K562 (cell line): ENCODE results near the gene BOLL. TPM values are rescaled to one million over a fixed set of nuclear protein-coding genes. Genes with fewer than 3 reads are reported as not detected.
A peak's percentile ranks its signal among the peaks of the same experiment; 100 is the strongest.

ENCODE experiments used
- BRD4 ChIP-seq: fragments of 200-600 bp; sonication (generic); IDR thresholded peaks from 2 replicates; pipeline ENCODE4 v1.6.1; 2017; ENCODE audit warnings: inconsistent platforms
- CREB1 ChIP-seq, 2 experiments: sonication (generic) in 1 of 2; formaldehyde crosslinking in 1 of 2; IDR thresholded peaks; 2 replicates each; pipeline versions ENCODE4 v1.6.1 to v1.8.0; 2012 to 2022; ENCODE audit warnings: inconsistent platforms in 1 of 2, mild to moderate bottlenecking in 1 of 2, missing genetic modification reagents in 1 of 2, moderate library complexity in 1 of 2
- ELF2 ChIP-seq: fragments of 250-450 bp; sonication (Bioruptor Pico); IDR thresholded peaks from 2 replicates; pipeline ENCODE4 v1.5.0; 2021; ENCODE audit warnings: mild to moderate bottlenecking
- ETV6 ChIP-seq, 3 experiments: fragments of 150-350 bp in 1 of 3; sonication (generic) in 1 of 3; formaldehyde crosslinking in 1 of 3; IDR thresholded peaks; 2 replicates each; pipeline versions ENCODE4 v1.6.1 to v1.8.0; 2014 to 2022; ENCODE audit warnings: borderline replicate concordance in 2 of 3, low read depth in 2 of 3, antibody characterized with exemption in 1 of 3, low read length in 1 of 3, mild to moderate bottlenecking in 1 of 3, missing genetic modification reagents in 1 of 3
- JUN ChIP-seq, 2 experiments: sonication (generic) in 1 of 2; formaldehyde crosslinking in 1 of 2; IDR thresholded peaks; 2 replicates each; pipeline versions ENCODE4 v1.6.1 to v1.8.0; 2012 to 2022; ENCODE audit warnings: borderline replicate concordance in 2 of 2, mild to moderate bottlenecking in 2 of 2, improper control_type of control experiment in 1 of 2, low read depth in 1 of 2, low read length in 1 of 2, missing genetic modification reagents in 1 of 2
- MCM2 ChIP-seq: fragments of 450-650 bp; IDR thresholded peaks from 2 replicates; pipeline ENCODE4 v1.6.1; 2017; ENCODE audit warnings: low read depth, mild to moderate bottlenecking
- MYBL2 ChIP-seq, 2 experiments: fragments of 450-650 bp in 1 of 2; sonication (generic) in 1 of 2; formaldehyde crosslinking in 1 of 2; IDR thresholded peaks; 2 replicates each; pipeline versions ENCODE4 v1.6.1 to v1.8.1; 2017 to 2022; ENCODE audit warnings: borderline replicate concordance in 1 of 2, inconsistent platforms in 1 of 2, low read depth in 1 of 2, mild to moderate bottlenecking in 1 of 2, missing genetic modification reagents in 1 of 2, moderate library complexity in 1 of 2
- PML ChIP-seq: IDR thresholded peaks from 2 replicates; pipeline ENCODE4 v1.6.1; 2012; ENCODE audit warnings: low read length, inconsistent platforms
- PRMT5 ChIP-seq: sonication (generic); formaldehyde crosslinking; IDR thresholded peaks from 2 replicates; pipeline ENCODE4 v1.5.0; 2020; ENCODE audit warnings: missing genetic modification reagents
- SAFB2 ChIP-seq: fragments of 200-400 bp; formaldehyde crosslinking; IDR thresholded peaks from 2 replicates; pipeline ENCODE4 v1.6.1; 2018; ENCODE audit warnings: borderline replicate concordance, low read length, low read depth, moderate library complexity; ENCODE audit not compliant: severe bottlenecking
- SPI1 ChIP-seq: IDR thresholded peaks from 2 replicates; pipeline ENCODE4 v1.6.1; 2011; ENCODE audit warnings: low read depth, low read length, control low read depth, borderline replicate concordance
- XRCC3 ChIP-seq: fragments of 450-650 bp; IDR thresholded peaks from 2 replicates; pipeline ENCODE4 v1.6.1; 2017; ENCODE audit warnings: mild to moderate bottlenecking, moderate library complexity
- ZBTB17 ChIP-seq: fragments of 450-650 bp; formaldehyde crosslinking; IDR thresholded peaks from 2 replicates; pipeline ENCODE4 v1.4.0; 2020; ENCODE audit warnings: mild to moderate bottlenecking
- ZNF316 ChIP-seq: fragments of 450-650 bp; IDR thresholded peaks from 2 replicates; pipeline ENCODE4 v1.6.1; 2016
- polyA plus RNA-seq, 8 experiments: library from polyadenylated mRNA; depleted of rRNA in 4 of 8; stranded (reverse) in 5 of 8; unstranded in 3 of 8; fragments of >200 nt; fragmentation: Nextera tagmentation in 2 of 8; fragmentation: Illumina TruSeq in 1 of 8; extraction: Ambion mirVana in 2 of 8; extraction: Trizol in 1 of 8; gene quantifications; 2 replicates each; pipeline versions ENCODE4 v1.2.1 to v1.2.3, GENCODE V29; 2011 to 2014; ENCODE audit warnings: inconsistent platforms in 1 of 8, missing spikeins in 1 of 8
- total RNA-seq, 7 experiments: library from RNA; depleted of rRNA in 6 of 7; stranded (reverse); fragments of >200 nt in 6 of 7; fragmentation: Illumina TruSeq in 2 of 7; extraction: Trizol in 2 of 7; gene quantifications; 2 replicates each; pipeline versions ENCODE4 v1.2.1 to v1.2.3, GENCODE V29; 2011 to 2021; ENCODE audit warnings: low replicate concordance in 1 of 7
- TF ChIP-seq, protein P1 (sequence below): fragments of 250-450 bp; sonication (Bioruptor Pico); IDR thresholded peaks from 2 replicates; pipeline ENCODE4 v1.4.0; 2020; ENCODE audit warnings: mild to moderate bottlenecking
- TF ChIP-seq, protein P2 (sequence below): IDR thresholded peaks from 2 replicates; pipeline ENCODE4 v1.6.1; 2014; ENCODE audit warnings: antibody characterized with exemption
- TF ChIP-seq, protein P3 (sequence below): sonication (generic); formaldehyde crosslinking; IDR thresholded peaks from 2 replicates; pipeline ENCODE4 v1.8.0; 2023; ENCODE audit warnings: mild to moderate bottlenecking, missing genetic modification reagents
- TF ChIP-seq, protein P4 (sequence below): sonication (generic); IDR thresholded peaks from 2 replicates; pipeline ENCODE4 v1.6.1; 2016
- TF ChIP-seq, protein P5 (sequence below): fragments of 450-650 bp; conservative IDR thresholded peaks from 2 replicates; pipeline ENCODE4 v1.6.1; 2016; ENCODE audit warnings: missing genetic modification characterization, low read depth, mild to moderate bottlenecking, control low read depth, missing compliant biosample characterization

Gene BOLL
- total and polyA plus RNA-seq, 9 of the 15 experiments (the other 6 are each of a cell fraction or from before 2014, with no cell fraction given), result 0.11 to 0.55 (median 0.19) TPM; not detected in 1

DNA sequence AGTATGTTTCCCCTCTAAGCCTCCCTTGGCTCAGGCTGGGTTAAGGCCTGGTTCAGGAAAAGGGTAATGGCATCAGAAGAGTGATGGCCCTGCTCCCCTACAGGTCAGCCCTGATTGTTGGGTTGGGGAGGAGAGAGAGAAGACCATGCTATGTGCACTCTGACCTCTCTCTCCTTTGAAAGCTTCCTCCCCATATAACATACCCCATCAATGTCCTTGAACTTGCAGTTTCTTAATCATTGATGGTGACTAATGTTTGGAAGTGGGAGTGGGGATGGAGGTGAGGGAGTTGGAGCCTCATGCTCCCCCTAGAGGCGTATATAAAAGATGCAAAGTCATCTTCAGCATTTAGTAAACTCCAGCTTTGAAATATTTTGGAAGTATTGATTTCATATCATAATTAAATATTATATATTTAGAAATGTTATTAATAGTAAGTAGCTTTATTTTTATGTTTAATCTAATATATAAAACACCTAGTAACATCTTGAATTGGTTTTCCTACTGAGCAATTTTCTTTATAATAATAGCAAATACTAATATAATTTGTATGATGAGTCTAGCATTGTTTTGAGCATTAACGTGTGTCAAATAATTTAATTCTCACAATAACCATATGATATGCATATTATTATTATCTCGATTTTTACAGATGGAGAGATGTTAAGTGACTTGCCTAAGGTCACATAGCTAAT lies 28.1 kb upstream of the BOLL start (continued):
- TF ChIP-seq, protein P1, sequence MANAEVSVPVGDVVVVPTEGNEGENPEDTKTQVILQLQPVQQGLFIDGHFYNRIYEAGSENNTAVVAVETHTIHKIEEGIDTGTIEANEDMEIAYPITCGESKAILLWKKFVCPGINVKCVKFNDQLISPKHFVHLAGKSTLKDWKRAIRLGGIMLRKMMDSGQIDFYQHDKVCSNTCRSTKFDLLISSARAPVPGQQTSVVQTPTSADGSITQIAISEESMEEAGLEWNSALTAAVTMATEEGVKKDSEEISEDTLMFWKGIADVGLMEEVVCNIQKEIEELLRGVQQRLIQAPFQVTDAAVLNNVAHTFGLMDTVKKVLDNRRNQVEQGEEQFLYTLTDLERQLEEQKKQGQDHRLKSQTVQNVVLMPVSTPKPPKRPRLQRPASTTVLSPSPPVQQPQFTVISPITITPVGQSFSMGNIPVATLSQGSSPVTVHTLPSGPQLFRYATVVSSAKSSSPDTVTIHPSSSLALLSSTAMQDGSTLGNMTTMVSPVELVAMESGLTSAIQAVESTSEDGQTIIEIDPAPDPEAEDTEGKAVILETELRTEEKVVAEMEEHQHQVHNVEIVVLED, result no peak
- no peak for TF ChIP-seq XRCC3
- no peak for TF ChIP-seq CREB1 (IDR thresholded peaks at IDR 0.05)
- TF ChIP-seq CREB1 (CRISPR knock-in tag; IDR thresholded peaks at IDR 0.05), result no peak
- TF ChIP-seq ETV6 (IDR thresholded peaks at IDR 0.05; ENCODE audit: borderline replicate concordance in 1 of 2, low read depth in 2 of 2, low read length in 1 of 2), result no peak
- no peak for TF ChIP-seq ETV6 (CRISPR knock-in tag; IDR thresholded peaks at IDR 0.05; ENCODE audit: borderline replicate concordance)
- TF ChIP-seq PRMT5 (CRISPR knock-in tag), result no peak
- TF ChIP-seq, protein P2, sequence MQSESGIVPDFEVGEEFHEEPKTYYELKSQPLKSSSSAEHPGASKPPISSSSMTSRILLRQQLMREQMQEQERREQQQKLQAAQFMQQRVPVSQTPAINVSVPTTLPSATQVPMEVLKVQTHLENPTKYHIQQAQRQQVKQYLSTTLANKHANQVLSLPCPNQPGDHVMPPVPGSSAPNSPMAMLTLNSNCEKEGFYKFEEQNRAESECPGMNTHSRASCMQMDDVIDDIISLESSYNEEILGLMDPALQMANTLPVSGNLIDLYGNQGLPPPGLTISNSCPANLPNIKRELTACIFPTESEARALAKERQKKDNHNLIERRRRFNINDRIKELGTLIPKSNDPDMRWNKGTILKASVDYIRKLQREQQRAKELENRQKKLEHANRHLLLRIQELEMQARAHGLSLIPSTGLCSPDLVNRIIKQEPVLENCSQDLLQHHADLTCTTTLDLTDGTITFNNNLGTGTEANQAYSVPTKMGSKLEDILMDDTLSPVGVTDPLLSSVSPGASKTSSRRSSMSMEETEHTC, result no peak
- TF ChIP-seq ELF2, result no peak
- peak; percentile 82 for TF ChIP-seq ZNF316
- TF ChIP-seq PML, result no peak
- TF ChIP-seq MCM2, result no peak
- TF ChIP-seq ZBTB17, result no peak
- TF ChIP-seq, protein P3, sequence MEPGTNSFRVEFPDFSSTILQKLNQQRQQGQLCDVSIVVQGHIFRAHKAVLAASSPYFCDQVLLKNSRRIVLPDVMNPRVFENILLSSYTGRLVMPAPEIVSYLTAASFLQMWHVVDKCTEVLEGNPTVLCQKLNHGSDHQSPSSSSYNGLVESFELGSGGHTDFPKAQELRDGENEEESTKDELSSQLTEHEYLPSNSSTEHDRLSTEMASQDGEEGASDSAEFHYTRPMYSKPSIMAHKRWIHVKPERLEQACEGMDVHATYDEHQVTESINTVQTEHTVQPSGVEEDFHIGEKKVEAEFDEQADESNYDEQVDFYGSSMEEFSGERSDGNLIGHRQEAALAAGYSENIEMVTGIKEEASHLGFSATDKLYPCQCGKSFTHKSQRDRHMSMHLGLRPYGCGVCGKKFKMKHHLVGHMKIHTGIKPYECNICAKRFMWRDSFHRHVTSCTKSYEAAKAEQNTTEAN (CRISPR knock-in tag), result no peak
- no peak for TF ChIP-seq BRD4
- TF ChIP-seq MYBL2 (IDR thresholded peaks at IDR 0.05; ENCODE audit: low read depth), result no peak
- TF ChIP-seq MYBL2 (CRISPR knock-in tag; IDR thresholded peaks at IDR 0.05; ENCODE audit: borderline replicate concordance), result no peak
- TF ChIP-seq, protein P4, sequence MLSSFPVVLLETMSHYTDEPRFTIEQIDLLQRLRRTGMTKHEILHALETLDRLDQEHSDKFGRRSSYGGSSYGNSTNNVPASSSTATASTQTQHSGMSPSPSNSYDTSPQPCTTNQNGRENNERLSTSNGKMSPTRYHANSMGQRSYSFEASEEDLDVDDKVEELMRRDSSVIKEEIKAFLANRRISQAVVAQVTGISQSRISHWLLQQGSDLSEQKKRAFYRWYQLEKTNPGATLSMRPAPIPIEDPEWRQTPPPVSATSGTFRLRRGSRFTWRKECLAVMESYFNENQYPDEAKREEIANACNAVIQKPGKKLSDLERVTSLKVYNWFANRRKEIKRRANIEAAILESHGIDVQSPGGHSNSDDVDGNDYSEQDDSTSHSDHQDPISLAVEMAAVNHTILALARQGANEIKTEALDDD, result no peak
- TF ChIP-seq, protein P5, sequence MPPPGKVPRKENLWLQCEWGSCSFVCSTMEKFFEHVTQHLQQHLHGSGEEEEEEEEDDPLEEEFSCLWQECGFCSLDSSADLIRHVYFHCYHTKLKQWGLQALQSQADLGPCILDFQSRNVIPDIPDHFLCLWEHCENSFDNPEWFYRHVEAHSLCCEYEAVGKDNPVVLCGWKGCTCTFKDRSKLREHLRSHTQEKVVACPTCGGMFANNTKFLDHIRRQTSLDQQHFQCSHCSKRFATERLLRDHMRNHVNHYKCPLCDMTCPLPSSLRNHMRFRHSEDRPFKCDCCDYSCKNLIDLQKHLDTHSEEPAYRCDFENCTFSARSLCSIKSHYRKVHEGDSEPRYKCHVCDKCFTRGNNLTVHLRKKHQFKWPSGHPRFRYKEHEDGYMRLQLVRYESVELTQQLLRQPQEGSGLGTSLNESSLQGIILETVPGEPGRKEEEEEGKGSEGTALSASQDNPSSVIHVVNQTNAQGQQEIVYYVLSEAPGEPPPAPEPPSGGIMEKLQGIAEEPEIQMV (tag), result no peak
- 0 out of 2 replicates have a peak, but pooled peaks have one; percentile 30 for TF ChIP-seq JUN (IDR thresholded peaks at IDR 0.05; ENCODE audit: borderline replicate concordance, low read depth, low read length)
- TF ChIP-seq JUN (CRISPR knock-in tag; IDR thresholded peaks at IDR 0.05; ENCODE audit: borderline replicate concordance), result no peak
- TF ChIP-seq SAFB2, result no peak
- no peak for TF ChIP-seq SPI1
